HG03060 (cell line): ENCODE results near the gene CCER1.
A peak's percentile ranks its signal among the peaks of the same experiment; 100 is the strongest.
"Not testable (repeated sequence)": the region's sequence is repeated elsewhere in the genome, so short reads cannot be mapped to it uniquely, and the experiment has no call there.

Experiments used
- ATAC-seq: cut with Tn5 transposase; IDR thresholded peaks from one replicate; pipeline ENCODE4 v1.9.1; 2021; ENCODE audit warnings: low read depth, moderate number of reproducible peaks; ENCODE audit not compliant: unreplicated experiment

Gene CCER1, protein sequence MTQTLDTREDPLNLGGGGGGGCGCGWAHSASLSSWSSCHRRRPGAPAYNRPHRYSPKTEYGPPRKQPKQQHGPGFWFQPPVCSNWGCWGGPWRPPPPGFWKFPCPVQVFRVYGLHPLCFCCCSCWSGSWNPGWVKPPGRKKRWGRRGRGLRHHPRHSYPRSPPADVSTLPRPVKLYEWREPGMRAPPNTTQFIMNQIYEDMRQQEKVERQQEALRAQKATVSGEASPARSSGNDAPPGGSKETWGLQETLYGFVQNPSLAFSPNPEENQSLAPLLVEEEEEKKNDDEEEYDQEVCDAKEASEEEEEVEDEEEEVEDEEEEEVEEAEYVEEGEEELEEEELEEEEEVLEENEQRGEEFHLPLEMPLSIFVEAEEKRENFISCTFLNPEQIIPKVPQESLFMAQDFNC

DNA sequence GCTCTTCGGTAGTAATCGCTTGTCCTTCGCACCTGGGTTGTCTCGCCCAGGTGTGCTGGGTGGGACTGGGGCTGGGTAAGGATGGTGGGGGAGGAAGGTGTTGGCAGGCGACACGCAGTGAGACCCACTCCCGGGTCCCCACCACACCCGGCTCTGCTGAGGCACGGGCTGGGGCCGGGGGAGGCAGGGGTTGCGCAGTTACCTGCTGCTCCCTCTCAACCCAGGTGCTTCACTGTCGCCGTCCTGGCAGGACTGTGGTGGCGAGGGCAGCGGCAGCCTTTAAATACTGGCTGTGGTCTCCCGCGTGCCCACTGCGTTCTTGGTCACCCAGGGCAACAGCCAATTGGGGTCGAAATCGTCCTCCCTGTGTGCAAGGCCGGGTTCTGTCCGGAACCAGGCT, at the start of gene CCER1:
TSS of gene CCER1 (minus strand) at position 256 of the 400 bp plus-strand sequence. CDS start 434 bp downstream, outside the sequence.
- no peak for ATAC-seq

DNA sequence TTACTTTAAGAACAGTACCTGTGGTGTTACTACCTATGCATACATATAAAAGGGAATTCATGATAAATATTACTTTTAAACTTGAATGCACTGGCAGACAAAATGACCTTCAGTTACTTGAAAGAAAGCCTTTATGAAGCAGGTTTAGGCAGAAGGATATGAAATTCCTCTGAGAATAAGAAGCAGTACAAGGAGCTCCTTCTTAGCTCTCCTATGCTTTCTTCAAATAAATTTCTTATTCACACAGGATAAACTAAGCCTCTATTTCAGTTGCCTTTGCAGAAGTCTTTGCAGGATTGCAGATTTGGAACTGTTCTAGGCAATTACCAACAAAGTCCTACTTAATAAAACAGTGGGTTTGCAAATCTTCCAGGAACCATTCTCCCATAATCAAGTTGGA, 48.8 kb upstream of the CCER1 start:
- ATAC-seq, result no peak

DNA sequence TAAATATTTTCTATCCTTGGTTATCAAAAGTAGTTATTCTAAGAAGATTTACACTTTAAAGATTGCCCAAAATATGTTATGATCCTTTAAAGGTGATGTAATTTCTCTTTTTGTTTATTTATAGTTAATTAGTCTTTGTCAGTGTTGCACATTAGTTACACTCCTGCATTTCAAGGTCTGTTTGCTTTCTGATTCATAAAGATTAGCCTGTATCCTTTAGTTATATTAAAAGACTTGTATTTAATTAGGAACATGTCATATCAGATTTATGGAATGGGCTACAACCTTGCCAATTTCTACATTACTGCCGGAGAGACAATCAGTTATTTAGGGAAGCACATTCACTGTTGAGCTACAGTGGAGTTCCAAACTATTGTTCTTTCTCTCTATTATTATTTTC, 46.3 kb upstream of the CCER1 start:
- ATAC-seq, result no peak

DNA sequence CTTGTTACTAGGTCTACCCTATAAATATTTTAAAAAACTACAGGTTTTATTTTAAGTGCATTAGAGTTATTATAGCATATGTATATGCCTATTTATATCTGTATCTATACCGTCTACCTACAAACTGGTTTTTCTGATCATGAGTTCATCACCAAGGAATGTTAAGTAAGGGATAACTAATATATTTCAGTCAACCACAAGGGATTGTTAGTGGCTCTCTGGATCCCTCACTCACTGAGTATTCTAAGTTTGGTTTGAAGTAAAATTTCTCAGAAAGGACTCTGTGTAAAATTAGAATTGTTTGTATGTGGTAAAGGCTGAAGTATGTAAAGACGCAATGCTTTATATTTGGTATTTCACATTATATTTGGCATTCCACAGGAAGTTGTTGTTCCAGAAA, 45.0 kb upstream of the CCER1 start:
- no peak for ATAC-seq

DNA sequence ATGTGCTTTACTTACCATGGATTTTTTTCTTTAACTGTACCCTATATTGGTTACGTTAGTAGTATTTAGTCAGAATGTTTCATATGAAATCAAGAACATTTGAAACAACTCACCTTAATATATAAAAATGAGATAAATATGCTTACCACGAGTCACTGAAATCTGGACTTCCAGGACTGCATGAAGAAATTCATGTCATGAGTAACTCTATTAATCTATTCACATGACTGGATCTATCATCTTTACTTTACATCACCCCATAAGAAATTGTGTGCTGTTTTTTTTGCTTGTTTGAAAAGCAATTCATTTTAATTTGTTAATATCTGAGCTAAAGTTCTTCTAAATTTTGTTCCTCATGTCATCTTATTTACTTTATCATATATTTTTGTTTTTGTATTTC, 44.6 kb upstream of the CCER1 start:
- ATAC-seq, result no peak

DNA sequence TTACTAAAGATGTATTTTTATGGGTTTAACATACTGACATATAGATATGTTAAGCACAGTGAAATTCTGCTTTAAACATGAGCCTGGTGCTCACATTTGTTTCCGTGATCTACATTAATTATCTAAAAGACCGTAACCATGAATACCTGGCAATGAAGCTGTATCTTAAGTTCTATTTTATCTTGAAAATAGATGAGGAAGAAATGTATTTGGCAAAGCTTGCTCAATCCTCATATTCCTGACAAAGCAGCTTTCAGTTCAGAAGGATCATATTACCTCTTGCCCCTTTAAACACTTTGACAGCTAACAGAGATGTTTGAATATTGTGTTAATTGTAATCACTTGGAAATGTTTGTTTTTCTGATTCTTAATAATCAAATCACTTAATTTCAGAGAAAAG, 40.0 kb upstream of the CCER1 start:
- no peak for ATAC-seq

DNA sequence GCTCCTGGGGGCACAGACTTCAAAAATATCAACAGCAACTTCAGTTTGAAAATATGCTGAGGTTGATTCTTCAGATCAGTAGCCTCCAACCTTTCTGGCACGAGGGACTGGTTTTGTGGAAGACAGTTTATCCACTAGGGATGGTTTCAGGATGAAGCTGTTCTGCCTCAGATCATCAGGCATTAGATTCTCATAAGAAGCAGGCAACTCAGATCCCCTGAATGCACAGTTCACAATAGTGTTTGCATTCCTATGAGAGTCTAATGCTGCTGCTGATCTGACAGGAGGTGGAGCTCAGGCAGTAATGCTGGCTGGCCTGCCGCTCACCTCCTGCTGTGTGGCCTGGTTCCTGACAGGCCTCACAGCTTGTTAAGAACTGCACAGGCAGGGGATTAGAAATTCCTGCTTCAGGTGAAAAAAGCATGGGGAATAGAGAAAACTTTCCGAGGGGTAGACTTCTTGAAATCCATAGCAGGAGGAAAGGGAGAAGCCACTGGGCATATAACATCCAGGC, 37.0 kb upstream of the CCER1 start:
- no peak for ATAC-seq

DNA sequence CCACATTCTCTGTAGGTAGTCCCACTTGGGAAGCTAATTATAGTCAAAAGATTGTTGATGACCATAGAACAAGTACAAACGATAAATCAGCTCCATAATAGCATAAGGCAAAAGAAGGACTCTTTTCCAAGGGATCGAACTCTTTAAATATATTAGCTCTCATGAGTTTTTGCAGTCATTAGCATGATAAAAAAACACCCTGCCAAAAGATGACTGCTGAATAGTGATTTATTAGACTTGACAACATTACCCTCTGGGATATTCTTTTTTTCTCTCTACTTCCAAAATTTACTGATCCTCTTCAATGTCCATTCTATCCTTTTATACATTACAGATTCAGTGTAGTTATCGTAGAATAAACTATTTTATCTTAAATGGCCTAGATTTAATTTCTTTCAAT, 35.6 kb upstream of the CCER1 start:
- no peak for ATAC-seq

DNA sequence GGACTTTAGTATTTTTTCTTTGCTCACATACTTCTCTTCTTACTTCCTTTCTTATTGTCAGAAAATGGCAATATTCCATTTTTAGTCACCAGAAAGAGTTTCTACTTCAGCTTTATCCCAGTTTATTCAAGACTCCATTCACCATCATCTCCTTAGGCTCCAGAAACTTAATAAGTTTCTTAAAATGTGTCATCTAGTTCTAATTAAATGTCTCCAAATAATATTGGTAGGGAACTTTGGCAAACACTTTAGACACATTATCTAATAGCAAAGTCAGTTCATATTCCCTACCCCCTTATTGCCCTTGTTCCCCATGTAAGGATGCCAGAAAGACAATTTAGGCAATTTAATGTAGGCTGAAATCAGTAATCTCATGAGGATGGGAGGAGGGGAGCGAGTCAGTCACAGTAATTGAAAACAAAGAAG, 34.7 kb upstream of the CCER1 start:
- ATAC-seq, result no peak

DNA sequence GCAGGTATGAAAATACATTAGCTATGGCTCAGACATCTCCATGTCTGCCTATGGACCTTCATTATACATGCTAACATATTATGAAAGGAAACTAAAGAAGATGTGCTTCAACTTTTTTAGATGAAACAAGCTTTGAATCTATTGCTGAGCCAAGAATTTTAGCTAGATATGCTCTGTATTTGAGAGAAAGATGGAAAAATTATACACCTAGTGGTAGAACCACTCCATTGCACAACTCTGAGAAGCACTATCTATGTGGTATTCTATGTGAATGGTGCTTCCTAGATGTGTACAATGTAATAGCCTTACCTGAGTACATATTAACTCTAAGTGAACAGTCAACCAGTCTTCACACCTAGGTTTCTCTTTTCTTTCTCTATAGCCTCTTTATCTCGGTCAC, 32.5 kb upstream of the CCER1 start:
- ATAC-seq, result no peak

DNA sequence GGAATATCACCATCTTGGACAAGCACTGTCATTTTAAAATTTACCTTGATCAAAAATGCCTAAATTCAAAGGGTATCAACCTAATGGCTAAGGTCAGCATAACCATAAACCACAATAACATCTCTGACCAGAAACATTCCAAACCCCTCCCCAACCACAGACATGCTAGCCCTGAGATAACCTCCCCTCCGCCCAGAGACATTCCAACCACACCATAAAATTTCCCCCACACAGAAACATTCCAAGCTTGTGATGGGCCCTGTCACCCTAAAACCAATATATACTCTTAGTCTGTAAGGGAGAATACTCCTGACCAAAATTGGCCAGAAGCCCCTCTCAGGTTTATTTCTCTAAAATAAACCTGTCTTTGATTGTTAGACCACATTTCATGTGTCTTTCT, 32.1 kb upstream of the CCER1 start:
- no peak for ATAC-seq

DNA sequence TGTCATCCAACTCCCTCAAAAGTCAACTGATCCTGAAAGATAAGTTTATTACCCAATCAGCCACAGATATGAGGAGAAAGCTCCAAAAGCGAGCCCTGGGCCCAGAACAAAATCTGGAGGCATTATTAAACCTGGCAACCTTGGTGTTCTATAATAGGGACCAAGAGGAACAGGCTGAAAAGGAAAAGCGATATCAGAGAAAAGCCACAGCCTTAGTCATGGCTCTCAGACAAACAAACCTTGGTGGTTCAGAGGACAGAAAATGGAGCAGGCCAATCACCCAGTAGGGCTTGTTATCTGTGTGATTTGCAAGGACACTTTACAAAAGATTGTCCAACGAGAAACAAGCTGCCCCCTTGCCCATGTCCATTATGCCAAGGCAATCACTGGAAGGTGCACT, 30.4 kb upstream of the CCER1 start:
- ATAC-seq, result not testable (repeated sequence)

DNA sequence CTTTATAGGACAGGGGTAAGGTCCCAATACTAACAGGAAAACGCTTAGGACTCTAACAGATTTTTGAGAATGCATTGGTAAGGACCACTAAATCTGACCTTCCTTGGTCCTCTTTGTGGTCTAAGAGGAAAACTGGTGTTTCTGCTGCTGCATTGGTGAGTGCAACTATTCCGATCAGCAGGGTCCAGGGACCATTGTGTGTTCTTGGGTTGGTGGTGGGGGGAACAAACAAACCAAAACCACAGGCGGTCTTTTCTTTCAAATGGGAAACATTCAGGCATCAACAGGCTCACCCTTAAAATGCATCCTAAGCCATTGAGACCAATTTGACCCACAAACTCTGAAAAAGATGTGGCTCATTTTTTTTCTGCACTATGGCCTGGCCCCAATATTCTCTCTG, 29.1 kb upstream of the CCER1 start:
- ATAC-seq, result no peak

DNA sequence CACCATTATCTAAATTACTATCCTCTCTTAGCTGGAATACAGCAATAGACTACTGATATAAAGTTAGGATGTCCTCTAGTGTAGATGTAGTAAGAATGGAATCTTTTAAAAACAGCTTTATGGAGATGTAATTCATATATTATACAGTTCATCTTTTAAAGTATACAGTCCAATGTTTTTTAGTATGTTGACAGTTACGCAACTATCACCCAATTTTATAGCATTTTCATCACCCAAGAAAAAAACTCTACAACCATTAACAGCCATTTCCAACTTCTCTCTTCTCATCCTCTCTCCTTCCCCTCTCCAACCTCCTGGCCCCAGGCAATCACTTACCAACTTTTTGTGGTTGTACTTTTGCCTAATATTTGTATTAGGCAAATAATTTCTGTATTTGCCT, 27.2 kb upstream of the CCER1 start:
- ATAC-seq, result no peak

DNA sequence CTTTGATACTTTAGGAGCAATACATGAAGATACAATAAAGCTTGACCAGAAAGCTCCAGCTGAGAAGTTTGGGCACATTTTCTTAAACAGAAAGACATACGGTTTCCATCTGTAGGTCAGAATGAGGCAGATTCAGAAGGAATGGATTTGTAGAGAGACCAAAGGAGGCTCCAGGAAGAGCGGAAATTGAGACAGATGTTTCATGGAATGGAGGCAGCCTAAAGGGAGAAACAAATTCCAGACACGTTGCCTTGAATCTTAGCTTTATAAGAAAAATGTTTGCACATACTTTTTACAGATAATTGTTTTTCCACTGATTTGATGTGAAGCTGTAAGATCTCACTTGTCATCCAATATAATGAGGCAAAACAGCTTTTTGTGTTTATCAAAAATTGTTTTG, 25.0 kb upstream of the CCER1 start:
- no peak for ATAC-seq

DNA sequence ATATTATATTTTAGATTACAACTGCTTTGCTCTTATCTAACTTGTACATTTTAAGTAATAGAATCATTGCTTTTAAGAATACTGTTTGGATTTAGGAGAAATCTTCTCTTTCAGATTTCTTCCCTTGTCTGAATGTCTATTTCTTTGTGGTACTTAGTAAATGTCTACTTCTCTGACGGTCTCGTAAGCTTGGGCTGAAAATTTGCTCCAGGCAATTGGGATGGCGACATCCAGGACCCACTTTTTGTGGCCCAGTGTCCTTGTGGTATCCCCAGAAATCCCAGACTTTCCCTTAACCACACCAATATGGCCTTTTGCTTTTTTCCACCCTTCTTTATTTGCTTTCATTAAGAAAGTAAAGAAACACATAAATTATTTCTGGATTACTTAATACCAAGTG, 24.0 kb upstream of the CCER1 start:
- ATAC-seq, result no peak

DNA sequence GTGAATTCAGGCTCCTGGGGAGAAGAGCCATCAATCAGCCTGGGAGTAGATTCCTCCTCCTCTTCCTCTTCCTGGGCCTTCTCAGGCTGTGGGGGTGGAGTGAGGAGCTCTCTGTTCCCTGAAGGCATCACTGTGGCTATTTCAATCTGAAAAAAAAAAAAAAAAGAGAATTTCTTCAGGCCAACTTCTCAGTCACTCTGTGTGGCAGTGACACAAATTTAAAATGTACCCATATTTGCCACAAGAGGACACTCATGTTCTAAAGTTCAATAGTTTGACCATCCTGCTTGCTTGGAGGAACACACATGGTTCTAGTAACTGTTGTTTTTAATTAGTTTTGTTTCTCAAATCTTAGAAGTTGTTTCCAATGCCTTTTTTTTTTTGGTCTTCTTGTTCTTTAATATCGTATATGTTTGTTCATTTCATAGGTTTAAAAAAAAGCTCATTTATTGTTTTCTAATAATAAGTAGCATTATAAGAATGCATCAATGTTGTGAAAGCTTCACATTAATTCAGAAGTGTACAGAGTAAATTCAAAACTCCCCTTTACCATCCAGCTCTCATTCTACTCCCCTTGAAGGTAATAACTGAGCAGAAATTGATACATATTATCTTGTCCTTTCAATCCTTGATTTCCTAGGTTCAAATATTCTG, 23.3 kb upstream of the CCER1 start:
- peak; percentile 82 for ATAC-seq

DNA sequence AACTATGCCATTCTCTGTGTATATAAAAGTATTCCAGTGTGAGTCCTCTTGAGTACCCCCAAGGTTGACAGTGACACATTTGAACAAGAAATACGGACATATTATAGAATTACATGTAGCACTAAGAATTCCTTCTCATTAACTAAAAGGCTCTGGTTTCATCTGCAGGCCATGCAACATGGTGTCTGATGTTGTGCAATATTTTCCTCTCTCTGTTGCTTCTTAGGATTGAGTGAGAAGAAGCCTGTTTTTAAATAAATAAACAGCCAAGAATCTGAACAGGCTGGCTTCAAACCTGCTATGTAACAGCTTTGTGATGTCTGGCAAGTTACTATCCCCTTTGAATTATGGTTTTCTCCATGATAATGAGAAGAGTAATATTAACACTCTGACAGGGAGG, 22.2 kb upstream of the CCER1 start:
- ATAC-seq, result no peak

DNA sequence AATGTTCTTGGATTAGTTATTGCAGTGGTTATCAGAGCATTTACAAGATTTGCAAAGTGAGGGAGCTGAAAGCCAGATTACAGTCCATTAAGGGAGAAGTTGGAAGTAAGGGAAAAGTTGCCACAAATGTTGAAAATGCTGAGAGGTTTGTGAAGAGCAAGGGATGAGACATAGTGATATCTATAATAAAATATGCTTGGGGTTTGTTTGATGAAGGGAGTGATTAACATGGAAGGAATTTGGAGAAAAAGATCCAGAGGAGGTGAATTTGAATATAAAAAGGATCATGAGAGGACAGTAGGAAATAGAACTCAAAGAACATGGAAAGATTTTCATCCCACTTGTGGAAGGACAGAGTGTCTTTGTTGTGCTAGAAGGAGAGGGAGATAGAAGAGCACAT, 19.3 kb upstream of the CCER1 start:
- no peak for ATAC-seq

DNA sequence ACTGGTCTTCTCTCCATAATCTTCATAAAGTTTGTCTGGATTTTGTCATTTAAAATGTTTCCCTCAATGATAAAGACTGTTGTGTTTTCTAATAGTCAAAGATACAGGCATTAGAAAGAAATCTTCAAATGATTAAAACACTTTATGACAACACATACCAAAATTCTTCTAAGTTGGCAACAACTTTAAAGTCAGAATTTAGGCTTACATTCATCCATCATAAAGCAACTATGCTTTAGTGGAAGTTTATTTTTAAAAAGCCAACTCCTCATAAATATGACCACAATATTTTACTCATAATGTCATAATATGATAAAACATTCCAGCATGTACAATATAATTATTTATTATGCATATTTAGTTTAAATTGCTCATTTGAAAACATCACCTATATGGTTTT, 17.2 kb upstream of the CCER1 start:
- ATAC-seq, result no peak

DNA sequence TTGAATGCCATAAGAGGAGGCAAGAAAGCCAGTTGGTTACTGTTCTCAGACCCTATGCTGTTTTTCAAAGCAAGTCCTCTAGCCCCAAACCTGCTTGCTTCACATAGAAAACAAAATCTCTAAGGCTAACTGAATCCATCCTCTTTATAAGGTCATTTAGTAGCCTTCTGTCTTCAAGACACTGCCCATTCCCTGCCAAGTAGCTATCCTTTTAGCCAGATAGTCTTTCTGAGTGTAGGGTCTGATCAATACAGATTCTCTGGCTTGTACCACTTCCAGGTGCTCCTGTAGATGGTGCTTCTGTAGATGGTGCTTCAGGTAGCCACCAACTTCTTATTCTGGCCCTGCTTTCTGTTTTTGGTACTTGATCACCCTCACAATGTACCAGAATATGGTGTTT, 15.9 kb upstream of the CCER1 start:
- ATAC-seq, result no peak

DNA sequence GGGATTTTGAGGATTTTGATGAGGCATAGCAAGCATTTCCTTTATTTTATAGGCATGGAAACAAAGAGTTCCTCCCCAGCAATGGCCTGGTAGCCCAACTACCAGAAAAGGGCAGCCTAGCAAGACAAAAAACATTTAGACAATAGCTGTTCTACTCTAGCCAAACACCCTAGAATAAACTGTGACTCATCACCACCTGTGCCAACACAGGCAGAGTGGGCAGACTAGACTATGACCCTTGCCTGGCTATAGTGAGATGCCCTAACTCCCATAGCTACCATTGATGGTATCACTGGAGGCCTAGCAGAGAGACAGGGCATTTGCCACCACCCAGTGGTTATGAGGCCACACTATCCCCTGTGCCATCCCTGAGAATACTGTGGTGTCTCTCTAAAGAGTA, 15.5 kb upstream of the CCER1 start:
- ATAC-seq, result no peak
